Measurements from ENCODE around the gene RHBG.

GRCh38 chr1:156376958-156377919 lies 8.2 kb downstream of the RHBG start:
- no peak for TF ChIP-seq CTCF (conservative IDR thresholded peaks at IDR 0.05)
- no peak for TF ChIP-seq EZH2 (IDR thresholded peaks at IDR 0.05; ENCODE audit: low read depth)
